Lower lobe of right lung (tissue), 2 donors: ENCODE results near the gene MELTF. TPM values are rescaled to one million over a fixed set of nuclear protein-coding genes. Genes with fewer than 3 reads are reported as not detected.

Source experiments
- ATAC-seq, 2 donors: fragments of 200-7000 bp; cut with Tn5 transposase; one replicate each; pipeline ENCODE4 v1.9.1; 2020 to 2022; ENCODE audit warnings: mild to moderate bottlenecking in 2 of 2, moderate library complexity in 2 of 2
- DNase-seq: peaks from one replicate; pipeline ENCODE4 v3.0.0-alpha.2; 2020
- H3K27ac ChIP-seq: fragments of 200-600 bp; one replicate; pipeline ENCODE4 v1.8.0; 2022
- H3K27me3 ChIP-seq: fragments of 200-600 bp; one replicate; pipeline ENCODE4 v1.8.0; 2022; ENCODE audit warnings: low read depth
- H3K36me3 ChIP-seq: fragments of 200-600 bp; one replicate; pipeline ENCODE4 v1.8.0; 2022; ENCODE audit warnings: mild to moderate bottlenecking
- H3K4me1 ChIP-seq: fragments of 200-600 bp; one replicate; pipeline ENCODE4 v1.8.0; 2022
- H3K4me3 ChIP-seq: fragments of 200-600 bp; one replicate; pipeline ENCODE4 v1.8.0; 2022; ENCODE audit warnings: mild to moderate bottlenecking
- H3K9me3 ChIP-seq: fragments of 200-600 bp; one replicate; pipeline ENCODE4 v1.8.0; 2022
- CTCF ChIP-seq: fragments of 200-600 bp; IDR thresholded peaks from one replicate; pipeline ENCODE4 v1.8.0; 2022; ENCODE audit warnings: antibody characterized with exemption, mild to moderate bottlenecking
- intact Hi-C: fragments of 100-400 bp; cut with DNase I; formaldehyde crosslinking; loops from one replicate; pipeline ENCODE4 v1.11.0; 2022
- total RNA-seq: library from RNA; stranded (reverse); fragmentation: NEBNext Ultra II Directional; extraction: Animal tissue kit (Norgen Biotek cat#: 25700); gene quantifications from one replicate; pipeline ENCODE4 v1.2.1, GENCODE V29; 2021
- donor health status: DM: no; HTN: yes; CAD: no; lungs with severe emphysema.

MELTF gene
- total RNA-seq, 1 donor from 2014 or later = 5.2 TPM

GRCh38 chr3:196962930-196963630 is 66.5 kb downstream of the MELTF start:
- H3K27me3 ChIP-seq = no peaks in the 10 kb centered on the region
- H3K27ac ChIP-seq = no peak overlapping the region
- intact Hi-C loops = no loop called here
- ATAC-seq (no peak), DNase-seq (no peak)
- no peak overlapping the region for H3K4me3 ChIP-seq
- TF ChIP-seq CTCF = no peak
- H3K9me3 ChIP-seq = no peaks in the 10 kb centered on the region
- peaks cover 5% of the 10 kb centered on the region for H3K36me3 ChIP-seq
- H3K4me1 ChIP-seq = peaks cover 9% of the 10 kb centered on the region

GRCh38 chr3:196962108-196962929 is 67.3 kb downstream of the MELTF start:
- Histone ChIP-seq H3K9me3 (no peaks in the 10 kb centered on the region), H3K4me1 (peaks cover 1% of the 10 kb centered on the region), H3K27me3 (no peaks in the 10 kb centered on the region), H3K36me3 (peaks cover 5% of the 10 kb centered on the region), H3K4me3 (no peak overlapping the region), H3K27ac (no peak overlapping the region)
- intact Hi-C loops = no loop called here
- TF ChIP-seq CTCF = no peak
- ATAC-seq = no peak
- DNase-seq = no peak

- H3K27me3 ChIP-seq = no peaks in the 10 kb centered on the region
- intact Hi-C loops = no loop called here
These were observed 74.8 kb downstream of the MELTF start for GRCh38 chr3:196954832-196955231.

More at GRCh38 chr3:196954832-196955231, 74.8 kb downstream of the MELTF start:
- no peaks in the 10 kb centered on the region for H3K36me3 ChIP-seq
- ATAC-seq (no peak), DNase-seq (no peak)
- no peaks in the 10 kb centered on the region for H3K9me3 ChIP-seq
- H3K4me3 ChIP-seq = no peak overlapping the region
- TF ChIP-seq CTCF = no peak
- H3K4me1 ChIP-seq = no peaks in the 10 kb centered on the region
- H3K27ac ChIP-seq = no peak overlapping the region

Other genes starting within 250 kb of the MELTF start
- 29.7 TPM for gene SENP5, start 161.9 kb downstream of the MELTF start, total RNA-seq
- 55.1 TPM for gene NCBP2, start 87.3 kb downstream of the MELTF start, total RNA-seq
- 4.6 TPM for gene PIGZ, start 61.0 kb downstream of the MELTF start, total RNA-seq